H1 (cell line): ENCODE measurements around the gene NOXRED1. TPM values are rescaled to one million over a fixed set of nuclear protein-coding genes. Genes with fewer than 3 reads are reported as not detected.

ENCODE experiments used
- CTCF ChIA-PET: fragments of 300-600 bp; sonication (Branson Sonifier 250); formaldehyde crosslinking; loops from one replicate; lab custom pipeline; 2021; ENCODE audit not compliant: partially characterized antibody; lab: Charles Lee
- POLR2A ChIA-PET: fragments of 300-600 bp; sonication (Branson Sonifier 250); formaldehyde crosslinking; loops from one replicate; lab custom pipeline; 2021; ENCODE audit warnings: inconsistent platforms; ENCODE audit not compliant: partially characterized antibody; lab: Charles Lee
- DNase-seq, 2 experiments: peaks; one replicate each; pipeline versions ENCODE4 v3.0.0 to v3.0.0-alpha.2; 2010 to 2022; ENCODE audit warnings: low spot score in 2 of 2, low read depth in 1 of 2, mixed read lengths in 1 of 2
- FAIRE-seq: peaks from 2 replicates; lab custom pipeline; 2011; peaks lifted over from hg19 to GRCh38; lab: Jason Lieb, UNC
- H2AFZ ChIP-seq: 2 replicates; pipeline ENCODE4 v1.8.1; 2012; ENCODE audit warnings: low read length, inconsistent platforms
- H2AK5ac ChIP-seq: 2 replicates; pipeline ENCODE4 v1.6.1; 2013; ENCODE audit warnings: low read depth, low read length
- H2BK120ac ChIP-seq: replicated peaks from 2 replicates; pipeline ENCODE3; 2013; ENCODE audit warnings: low read depth, low read length, inconsistent platforms
- H2BK12ac ChIP-seq: 2 replicates; pipeline ENCODE4 v1.6.1; 2013; ENCODE audit warnings: low read depth, low read length
- H2BK15ac ChIP-seq: 2 replicates; pipeline ENCODE4 v1.6.1; 2013; ENCODE audit warnings: low read length
- H2BK20ac ChIP-seq: 2 replicates; pipeline ENCODE4 v1.6.1; 2013; ENCODE audit warnings: low read length
- H2BK5ac ChIP-seq: 2 replicates; pipeline ENCODE4 v1.6.1; 2013; ENCODE audit warnings: low read depth, low read length
- H3K14ac ChIP-seq: 2 replicates; pipeline ENCODE4 v1.6.1; 2013; ENCODE audit warnings: inconsistent platforms; ENCODE audit not compliant: insufficient read length
- H3K18ac ChIP-seq: 2 replicates; pipeline ENCODE4 v1.6.1; 2013; ENCODE audit warnings: low read length; ENCODE audit errors: extremely low read depth
- H3K23ac ChIP-seq: 2 replicates; pipeline ENCODE4 v1.6.1; 2013; ENCODE audit warnings: inconsistent platforms; ENCODE audit not compliant: insufficient read length
- H3K23me2 ChIP-seq: 2 replicates; pipeline ENCODE4 v1.6.1; 2013; ENCODE audit warnings: low read depth, low read length
- H3K27ac ChIP-seq: 2 replicates; pipeline ENCODE4 v1.6.1; 2011; ENCODE audit warnings: low read depth, low read length, inconsistent platforms
- H3K27me3 ChIP-seq, 4 experiments: replicated peaks in 1 of 4; 1 replicate in 1 of 4; 2 replicates in 3 of 4; pipeline versions ENCODE4 v1.6.1 to v1.8.1; 2011 to 2013; ENCODE audit warnings: low read length in 3 of 4, mild to moderate bottlenecking in 3 of 4, inconsistent platforms in 2 of 4, mixed read lengths in 2 of 4, moderate library complexity in 1 of 4; ENCODE audit not compliant: control insufficient read depth in 3 of 4, insufficient read depth in 3 of 4; ENCODE audit errors: extremely low read depth in 1 of 4
- H3K36me3 ChIP-seq, 4 experiments: 2 replicates each; pipeline versions ENCODE4 v1.6.1 to v1.8.1; 2011 to 2013; ENCODE audit warnings: mild to moderate bottlenecking in 4 of 4, low read length in 3 of 4, moderate library complexity in 2 of 4, control low read depth in 1 of 4, inconsistent platforms in 1 of 4; ENCODE audit not compliant: insufficient read depth in 4 of 4, control insufficient read depth in 2 of 4
- H3K4ac ChIP-seq: replicated peaks from 2 replicates; pipeline ENCODE3; 2013; ENCODE audit warnings: low read length, low read depth, mixed read lengths, inconsistent platforms; ENCODE audit not compliant: insufficient read length
- H3K4me1 ChIP-seq, 4 experiments: replicated peaks in 1 of 4; 1 replicate in 1 of 4; 2 replicates in 3 of 4; pipeline versions ENCODE4 v1.6.1 to v1.8.1; 2011 to 2013; ENCODE audit warnings: low read length in 3 of 4, inconsistent platforms in 2 of 4, mixed read lengths in 1 of 4; ENCODE audit not compliant: insufficient read depth in 4 of 4, control insufficient read depth in 3 of 4
- H3K4me2 ChIP-seq, 2 experiments: 2 replicates each; pipeline versions ENCODE4 v1.6.1 to v1.8.1; 2011 to 2013; ENCODE audit warnings: low read depth in 2 of 2, low read length in 2 of 2, control low read depth in 1 of 2, inconsistent platforms in 1 of 2, mild to moderate bottlenecking in 1 of 2; ENCODE audit not compliant: insufficient read depth in 1 of 2
- H3K4me3 ChIP-seq, 4 experiments: fragments of 200-600, 300-600 bp in 1 of 4; sonication (generic), shearing (Covaris generic), sonication (Bioruptor Twin) in 1 of 4; 2 replicates each; pipeline versions ENCODE4 v1.5.1 to v1.8.1; 2011 to 2016; ENCODE audit warnings: low read length in 4 of 4, low read depth in 3 of 4, control low read depth in 2 of 4, inconsistent platforms in 2 of 4, mild to moderate bottlenecking in 2 of 4, mixed read lengths in 1 of 4, moderate library complexity in 1 of 4; ENCODE audit not compliant: insufficient read depth in 2 of 4; ENCODE audit errors: extremely low read depth in 1 of 4
- H3K56ac ChIP-seq: replicated peaks from 2 replicates; pipeline ENCODE3; 2013; ENCODE audit warnings: low read depth, mild to moderate bottlenecking, mixed read lengths, low read length, inconsistent platforms; ENCODE audit not compliant: insufficient read length
- H3K79me1 ChIP-seq: 2 replicates; pipeline ENCODE4 v1.6.1; 2013; ENCODE audit warnings: low read depth, low read length, control low read depth
- H3K79me2 ChIP-seq, 2 experiments: 2 replicates each; pipeline versions ENCODE4 v1.6.1 to v1.8.1; 2012 to 2013; ENCODE audit warnings: low read length in 2 of 2, mild to moderate bottlenecking in 2 of 2, inconsistent platforms in 1 of 2; ENCODE audit not compliant: insufficient read depth in 2 of 2, control insufficient read depth in 1 of 2
- H3K9ac ChIP-seq, 4 experiments: replicated peaks in 1 of 4; 1 replicate in 1 of 4; 2 replicates in 3 of 4; pipeline versions ENCODE4 v1.6.1 to v1.8.1; 2011 to 2013; ENCODE audit warnings: low read depth in 3 of 4, low read length in 3 of 4, control low read depth in 2 of 4, mild to moderate bottlenecking in 2 of 4, moderate library complexity in 2 of 4, inconsistent platforms in 1 of 4; ENCODE audit errors: extremely low read depth in 1 of 4
- H3K9me3 ChIP-seq, 2 experiments: 2 replicates each; pipeline versions ENCODE4 v1.6.1 to v1.8.1; 2012 to 2013; ENCODE audit warnings: mild to moderate bottlenecking in 2 of 2, moderate library complexity in 2 of 2, control low read depth in 1 of 2, inconsistent platforms in 1 of 2, low read depth in 1 of 2, low read length in 1 of 2, mixed read lengths in 1 of 2; ENCODE audit not compliant: insufficient read depth in 2 of 2
- H4K20me1 ChIP-seq, 2 experiments: replicated peaks in 1 of 2; 2 replicates each; pipeline versions ENCODE3 to v1.8.1; 2011 to 2013; ENCODE audit warnings: inconsistent platforms in 2 of 2, low read length in 2 of 2, mild to moderate bottlenecking in 1 of 2; ENCODE audit not compliant: insufficient read depth in 2 of 2, control insufficient read depth in 1 of 2
- H4K5ac ChIP-seq: 2 replicates; pipeline ENCODE4 v1.6.1; 2013; ENCODE audit warnings: low read length, low read depth, mixed read lengths, inconsistent platforms; ENCODE audit not compliant: insufficient read length
- H4K8ac ChIP-seq: 2 replicates; pipeline ENCODE4 v1.8.0; 2013; ENCODE audit warnings: mild to moderate bottlenecking, moderate library complexity, low read length, inconsistent platforms; ENCODE audit not compliant: insufficient read depth; ENCODE audit errors: extremely low read depth
- H4K91ac ChIP-seq: replicated peaks from 2 replicates; pipeline ENCODE3; 2013; ENCODE audit warnings: low read length, mixed read lengths, inconsistent platforms; ENCODE audit not compliant: insufficient read length
- BACH1 ChIP-seq: IDR thresholded peaks from 2 replicates; pipeline ENCODE4 v1.6.1; 2012; ENCODE audit warnings: low read length, improper control_type of control experiment
- JUND ChIP-seq: IDR thresholded peaks from 2 replicates; pipeline ENCODE4 v1.6.1; 2011; ENCODE audit warnings: mild to moderate bottlenecking, improper control_type of control experiment, low read length
- KDM1A ChIP-seq: fragments of 200-600, 300-600 bp; sonication (generic); IDR thresholded peaks from 2 replicates; pipeline ENCODE4 v1.7.1; 2016; ENCODE audit warnings: mild to moderate bottlenecking, low read length, borderline replicate concordance
- KDM4A ChIP-seq: IDR thresholded peaks from one replicate; pipeline ENCODE4 v1.7.1; 2012; ENCODE audit warnings: low read depth, mild to moderate bottlenecking, moderate library complexity, low read length, inconsistent platforms; ENCODE audit not compliant: severe bottlenecking
- MAFK ChIP-seq: IDR thresholded peaks from 2 replicates; pipeline ENCODE4 v1.6.1; 2012; ENCODE audit warnings: low read depth, mild to moderate bottlenecking, improper control_type of control experiment, low read length
- SIX5 ChIP-seq: IDR thresholded peaks from 2 replicates; pipeline ENCODE4 v1.6.1; 2011; ENCODE audit warnings: mild to moderate bottlenecking, low read depth, low read length
- WGBS, 2 experiments: shearing (Covaris generic) in 1 of 2; methylation state at CpG; one replicate each; pipeline versions ENCODE4 v1.1.6 to v1.1.7; 2013 to 2015; ENCODE audit warnings: low lambda C conversion rate in 2 of 2, mixed read lengths in 2 of 2, inconsistent platforms in 1 of 2, low coverage in 1 of 2, missing lambda C conversion rate in 1 of 2; ENCODE audit not compliant: insufficient replicate concordance in 2 of 2, insufficient coverage in 1 of 2, insufficient read length in 1 of 2; ENCODE audit errors: extremely low coverage in 1 of 2, missing lambda C conversion rate in 1 of 2; 5-methylcytosine and 5-hydroxymethylcytosine counted together
- polyA plus RNA-seq, 7 experiments: library from polyadenylated mRNA; depleted of rRNA in 3 of 7; stranded (reverse) in 5 of 7; unstranded in 2 of 7; fragments of >200 nt in 5 of 7; fragments of 200-250 nt in 2 of 7; gene quantifications; 1 replicate in 5 of 7; 2 replicates in 1 of 7; 4 replicates in 1 of 7; pipeline versions ENCODE4 v1.2.1 to v1.2.3, GENCODE V29; 2011 to 2013; ENCODE audit warnings: missing spikeins in 2 of 7, mixed read lengths in 2 of 7
- total RNA-seq: library from RNA; stranded (reverse); fragmentation: NEBNext Ultra II Directional; extraction: Animal tissue kit (Norgen Biotek cat#: 25700); gene quantifications from 2 replicates; pipeline ENCODE4 v1.2.1, GENCODE V29; 2021

NOXRED1 gene
- total and polyA plus RNA-seq, 2 of the 8 experiments (the other 6 are each of a cell fraction or from before 2014, with no cell fraction given): 0.23 to 0.48 TPM

GRCh38 chr14:77347751-77348150 lies 75.6 kb downstream of the NOXRED1 start:
- no peak overlapping the region for H2BK120ac ChIP-seq
- no peak overlapping the region for H3K18ac ChIP-seq
- CTCF ChIA-PET: no interaction called here
- H3K27ac ChIP-seq: no peak overlapping the region
- H3K23ac ChIP-seq: no peak overlapping the region
- WGBS, 2 experiments: 95% methylated on average over 3 of the region's 3 CpGs; no CpG with 5 or more reads in 1 of the 2 experiments
- no peak overlapping the region for H2AK5ac ChIP-seq
- POLR2A ChIA-PET: interaction anchor here (0.6 kb wide), 1 partner anchor 11 kb away, joined by 3 read pairs; no protein-coding TSS in a partner anchor
- no peak overlapping the region for H3K4me2 ChIP-seq
- no peak overlapping the region for H3K4ac ChIP-seq
- no peaks in the 10 kb centered on the region for H4K20me1 ChIP-seq
- H3K23me2 ChIP-seq: no peaks in the 10 kb centered on the region
- no peak overlapping the region for H2BK12ac ChIP-seq
- H4K8ac ChIP-seq: no peak overlapping the region
- H2AFZ ChIP-seq: no peak overlapping the region
- H3K56ac ChIP-seq: no peak overlapping the region
- H3K79me2 ChIP-seq: no peaks in the 10 kb centered on the region
- H3K79me1 ChIP-seq: no peaks in the 10 kb centered on the region
- no peak overlapping the region for H2BK15ac ChIP-seq
- no peak overlapping the region for H4K5ac ChIP-seq
- H4K91ac ChIP-seq: no peak overlapping the region
- no peak overlapping the region for H3K4me3 ChIP-seq
- H3K9me3 ChIP-seq: no peaks in the 10 kb centered on the region
- no peak for FAIRE-seq
- H3K14ac ChIP-seq: no peak overlapping the region
- H3K4me1 ChIP-seq: peaks cover 2 to 7% (median 4%) of the 10 kb centered on the region in 4 experiments; a peak in 5 of 7 replicates
- no peak overlapping the region for H3K9ac ChIP-seq
- H2BK5ac ChIP-seq: no peak overlapping the region
- no peak overlapping the region for H2BK20ac ChIP-seq
- peaks cover 0 to 6% (median 0%) of the 10 kb centered on the region in 4 experiments; a peak in 2 of 8 replicates for H3K36me3 ChIP-seq
- TF ChIP-seq KDM4A (no peak), JUND (no peak), BACH1 (no peak), KDM1A (no peak), SIX5 (no peak), MAFK (no peak)
- DNase-seq: no peak
- H3K27me3 ChIP-seq: no peaks in the 10 kb centered on the region
